Liver (tissue), 3 donors: Measurements from ENCODE around the gene STK35.

Experiments used
- ATF3 ChIP-seq: IDR thresholded peaks from 2 replicates; pipeline ENCODE4 v1.6.1; 2016; ENCODE audit warnings: antibody characterized with exemption
- CTCF ChIP-seq: fragments of 150-350 bp; IDR thresholded peaks from 2 replicates; pipeline ENCODE4 v1.5.1; 2017; ENCODE audit warnings: improper control_type of control experiment, low read depth, low read length; ENCODE audit not compliant: missing input control
- EGR1 ChIP-seq, 2 donors: IDR thresholded peaks; 2 replicates each; pipeline ENCODE4 v1.6.1; 2016 to 2018; ENCODE audit warnings: antibody characterized with exemption in 2 of 2, low read depth in 2 of 2
- GABPA ChIP-seq, 2 donors: IDR thresholded peaks in 1 of 2; conservative IDR thresholded peaks in 1 of 2; 2 replicates each; pipeline ENCODE4 v1.6.1; 2016; ENCODE audit warnings: antibody characterized with exemption in 2 of 2, mild to moderate bottlenecking in 1 of 2, moderate library complexity in 1 of 2
- MAX ChIP-seq: IDR thresholded peaks from 2 replicates; pipeline ENCODE4 v1.6.1; 2016; ENCODE audit warnings: antibody characterized with exemption
- RAD21 ChIP-seq, 2 donors: IDR thresholded peaks; 2 replicates each; pipeline ENCODE4 v1.6.1; 2016; ENCODE audit warnings: antibody characterized with exemption in 2 of 2, mild to moderate bottlenecking in 2 of 2
- RXRA ChIP-seq, 2 donors: IDR thresholded peaks; 2 replicates each; pipeline ENCODE4 v1.6.1; 2017 to 2018; ENCODE audit warnings: antibody characterized with exemption in 2 of 2, mild to moderate bottlenecking in 1 of 2
- SP1 ChIP-seq: IDR thresholded peaks from 2 replicates; pipeline ENCODE4 v1.6.1; 2018; ENCODE audit warnings: antibody characterized with exemption, mild to moderate bottlenecking
- YY1 ChIP-seq: IDR thresholded peaks from 2 replicates; pipeline ENCODE4 v1.6.1; 2016; ENCODE audit warnings: antibody characterized with exemption, mild to moderate bottlenecking
- ZBTB33 ChIP-seq: IDR thresholded peaks from 2 replicates; pipeline ENCODE4 v1.6.1; 2016; ENCODE audit warnings: antibody characterized with exemption
- donor health status: healthy.
- donor health status: healthy.

- TF ChIP-seq RAD21 (IDR thresholded peaks at IDR 0.05) (no peak), CTCF (no peak), MAX (no peak), YY1 (no peak), ATF3 (no peak), RXRA (IDR thresholded peaks at IDR 0.05) (no peak), GABPA (IDR thresholded peaks at IDR 0.05 in 1 of 2, conservative IDR thresholded peaks at IDR 0.05 in 1 of 2) (no peak), ZBTB33 (no peak), EGR1 (IDR thresholded peaks at IDR 0.05; ENCODE audit: low read depth in 2 of 2) (no peak), SP1 (no peak)
Observed at GRCh38 chr20:2101057-2101864, at the start of gene STK35.
